Limb (tissue), 2 donors: ENCODE data around the gene KIF26B.

Experiments
- DNase-seq, 2 donors: peaks; one replicate each; pipeline ENCODE4 v3.0.0-alpha.2; 2016; ENCODE audit errors: extremely low spot score in 2 of 2

KIF26B gene

GRCh38 chr1:245459621-245460020 lies 304.8 kb downstream of the KIF26B start:
- DNase-seq: no peak

- no peak for DNase-seq
Measured at GRCh38 chr1:245461681-245462080, 306.9 kb downstream of the KIF26B start.

GRCh38 chr1:245462161-245462560 lies 307.4 kb downstream of the KIF26B start:
- DNase-seq: no peak

GRCh38 chr1:245463392-245464165 lies 308.8 kb downstream of the KIF26B start:
- no peak for DNase-seq

GRCh38 chr1:245464290-245464689 lies 309.5 kb downstream of the KIF26B start:
- no peak for DNase-seq

- DNase-seq: no peak
Measured at GRCh38 chr1:245465666-245466065, 310.9 kb downstream of the KIF26B start.

GRCh38 chr1:245466261-245466660 lies 311.5 kb downstream of the KIF26B start:
- no peak for DNase-seq

GRCh38 chr1:245467804-245468203 lies 313.0 kb downstream of the KIF26B start:
- no peak for DNase-seq

- DNase-seq: no peak
Measured at GRCh38 chr1:245469006-245469405, 314.2 kb downstream of the KIF26B start.

GRCh38 chr1:245469734-245470133 lies 314.9 kb downstream of the KIF26B start:
- DNase-seq: no peak

- no peak for DNase-seq
Measured at GRCh38 chr1:245475126-245475525, 320.3 kb downstream of the KIF26B start.

GRCh38 chr1:245475961-245476516 lies 321.3 kb downstream of the KIF26B start:
- DNase-seq: no peak

- DNase-seq: no peak
Measured at GRCh38 chr1:245477941-245478340, 323.2 kb downstream of the KIF26B start.

GRCh38 chr1:245480393-245481120 lies 325.8 kb downstream of the KIF26B start:
- DNase-seq: no peak

- DNase-seq: no peak
Measured at GRCh38 chr1:245481261-245481660, 326.5 kb downstream of the KIF26B start.

GRCh38 chr1:245483247-245483646 lies 328.5 kb downstream of the KIF26B start:
- DNase-seq: no peak

- DNase-seq: no peak
Measured at GRCh38 chr1:245484176-245484575, 329.4 kb downstream of the KIF26B start.

GRCh38 chr1:245485996-245486395 lies 331.2 kb downstream of the KIF26B start:
- DNase-seq: no peak

GRCh38 chr1:245486775-245487470 lies 332.1 kb downstream of the KIF26B start:
- DNase-seq: no peak

GRCh38 chr1:245488346-245489129 lies 333.8 kb downstream of the KIF26B start:
- no peak for DNase-seq

GRCh38 chr1:245489838-245490237 lies 335.1 kb downstream of the KIF26B start:
- no peak for DNase-seq
